Activated naive CD4-positive, alpha-beta T cell treated with anti-CD3 and anti-CD28 coated beads for 36 hours (primary cell): Measurements from ENCODE around the gene SOWAHA. TPM values are rescaled to one million over a fixed set of nuclear protein-coding genes. Genes with fewer than 3 reads are reported as not detected.

Experiments used
- CTCF ChIA-PET: fragments of 350-600 bp; sonication (Branson Sonifier 250); formaldehyde crosslinking; loops from one replicate; lab custom pipeline; 2021; ENCODE audit warnings: antibody characterized with exemption; lab: Charles Lee
- DNase-seq: peaks from one replicate; pipeline ENCODE4 v3.0.0-alpha.2; 2020
- H3K27ac Mint-ChIP-seq: one replicate; pipeline ENCODE4 v1.8.0; 2021; ENCODE audit warnings: mild to moderate bottlenecking, mixed read lengths
- H3K27me3 Mint-ChIP-seq: one replicate; pipeline ENCODE4 v1.8.0; 2021; ENCODE audit warnings: low read depth, mixed read lengths
- H3K36me3 Mint-ChIP-seq: one replicate; pipeline ENCODE4 v1.8.0; 2021; ENCODE audit warnings: low read depth, mixed read lengths
- H3K4me1 Mint-ChIP-seq: one replicate; pipeline ENCODE4 v1.8.0; 2021; ENCODE audit warnings: low read depth, mixed read lengths
- H3K4me3 Mint-ChIP-seq: one replicate; pipeline ENCODE4 v1.8.0; 2021; ENCODE audit warnings: mild to moderate bottlenecking, moderate library complexity, mixed read lengths
- H3K9me3 Mint-ChIP-seq: one replicate; pipeline ENCODE4 v1.8.0; 2021; ENCODE audit warnings: mixed read lengths
- intact Hi-C: fragments of 100-400 bp; cut with micrococcal nuclease; formaldehyde crosslinking; loops from one replicate; pipeline ENCODE4 v1.15.1; 2023
- total RNA-seq, 2 experiments: library from RNA; stranded (reverse); gene quantifications; one replicate each; pipeline ENCODE4 v1.2.3, GENCODE V29; 2021

Gene SOWAHA
- total RNA-seq, 2 experiments from 2014 or later = not detected

DNA sequence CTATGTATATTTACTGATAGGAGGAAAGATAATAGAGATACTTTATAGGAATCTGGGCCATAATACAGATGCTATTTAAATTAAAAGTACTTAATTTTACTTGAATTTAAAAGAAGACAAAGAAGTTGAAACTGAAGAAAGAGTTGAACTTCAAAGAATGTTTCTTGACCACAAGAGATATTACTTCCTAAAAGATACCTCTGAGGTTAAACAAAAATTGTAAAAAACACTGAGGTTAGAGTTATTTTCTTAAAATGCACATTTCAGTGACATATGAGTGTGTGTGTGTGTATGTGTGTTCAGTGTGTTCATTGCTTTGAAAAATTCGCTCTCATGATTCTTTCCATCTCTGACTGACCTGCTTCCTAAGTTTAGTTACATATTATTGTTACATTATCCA, 32.5 kb upstream of the SOWAHA start:
- no peaks in the 10 kb centered on the region for H3K9me3 Mint-ChIP-seq
- H3K4me1 Mint-ChIP-seq = peaks cover 10% of the 10 kb centered on the region
- peaks cover 32% of the 10 kb centered on the region for H3K27me3 Mint-ChIP-seq
- intact Hi-C loops = no loop called here
- CTCF ChIA-PET = no interaction called here
- H3K27ac Mint-ChIP-seq = no peak overlapping the region
- DNase-seq = no peak
- H3K36me3 Mint-ChIP-seq = no peaks in the 10 kb centered on the region
- H3K4me3 Mint-ChIP-seq = no peak overlapping the region

- Mint-ChIP-seq H3K4me1 (peaks cover 9% of the 10 kb centered on the region), H3K27me3 (peaks cover 31% of the 10 kb centered on the region), H3K4me3 (no peak overlapping the region), H3K36me3 (no peaks in the 10 kb centered on the region), H3K9me3 (no peaks in the 10 kb centered on the region), H3K27ac (no peak overlapping the region)
- CTCF ChIA-PET = no interaction called here
- no peak for DNase-seq
- intact Hi-C loops = no loop called here
These were observed 32.1 kb upstream of the SOWAHA start for GRCh38 chr5:132781029-132781428.

GRCh38 chr5:132782101-132782500, 31.0 kb upstream of the SOWAHA start:
- CTCF ChIA-PET = interaction anchor here (0.5 to 0.9 kb wide), 3 partner anchors 12 to 47 kb away, joined by 3 read pairs; no protein-coding TSS in a partner anchor
- H3K4me1 Mint-ChIP-seq = peaks cover 6% of the 10 kb centered on the region
- intact Hi-C loops = no loop called here
- H3K36me3 Mint-ChIP-seq = no peaks in the 10 kb centered on the region
- no peak overlapping the region for H3K4me3 Mint-ChIP-seq
- no peaks in the 10 kb centered on the region for H3K9me3 Mint-ChIP-seq
- no peak overlapping the region for H3K27ac Mint-ChIP-seq
- no peak for DNase-seq
- peaks cover 30% of the 10 kb centered on the region for H3K27me3 Mint-ChIP-seq

GRCh38 chr5:132785365-132785764, 27.7 kb upstream of the SOWAHA start:
- CTCF ChIA-PET = no interaction called here
- Mint-ChIP-seq H3K4me1 (peaks cover 3% of the 10 kb centered on the region), H3K9me3 (no peaks in the 10 kb centered on the region), H3K27ac (no peak overlapping the region), H3K36me3 (no peaks in the 10 kb centered on the region), H3K4me3 (no peak overlapping the region), H3K27me3 (peaks cover 14% of the 10 kb centered on the region)
- intact Hi-C loops = no loop called here
- no peak for DNase-seq

DNA sequence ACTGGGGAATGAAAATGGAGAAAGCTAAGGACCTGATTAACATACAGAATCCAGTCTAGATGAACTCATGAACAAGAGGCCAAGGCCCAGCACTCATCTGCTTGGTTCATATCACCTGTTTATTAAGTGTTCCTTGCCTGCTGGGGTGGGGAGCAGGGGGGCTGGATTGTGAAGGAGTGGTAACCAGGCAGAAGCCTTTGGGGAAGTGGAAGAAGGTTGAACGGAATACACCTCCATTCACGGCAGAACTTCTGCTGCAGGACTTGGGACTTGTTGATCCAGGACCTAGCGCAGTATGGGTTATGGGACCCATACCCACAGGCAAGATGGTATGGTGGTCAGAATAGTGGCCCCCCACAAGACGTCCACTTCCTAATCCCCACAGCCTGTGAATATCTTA, 27.2 kb upstream of the SOWAHA start:
- H3K4me1 Mint-ChIP-seq = peaks cover 2% of the 10 kb centered on the region
- CTCF ChIA-PET = no interaction called here
- H3K4me3 Mint-ChIP-seq = no peak overlapping the region
- H3K36me3 Mint-ChIP-seq = no peaks in the 10 kb centered on the region
- H3K27me3 Mint-ChIP-seq = peaks cover 13% of the 10 kb centered on the region
- no peak for DNase-seq
- H3K27ac Mint-ChIP-seq = no peak overlapping the region
- H3K9me3 Mint-ChIP-seq = no peaks in the 10 kb centered on the region
- intact Hi-C loops = no loop called here

DNA sequence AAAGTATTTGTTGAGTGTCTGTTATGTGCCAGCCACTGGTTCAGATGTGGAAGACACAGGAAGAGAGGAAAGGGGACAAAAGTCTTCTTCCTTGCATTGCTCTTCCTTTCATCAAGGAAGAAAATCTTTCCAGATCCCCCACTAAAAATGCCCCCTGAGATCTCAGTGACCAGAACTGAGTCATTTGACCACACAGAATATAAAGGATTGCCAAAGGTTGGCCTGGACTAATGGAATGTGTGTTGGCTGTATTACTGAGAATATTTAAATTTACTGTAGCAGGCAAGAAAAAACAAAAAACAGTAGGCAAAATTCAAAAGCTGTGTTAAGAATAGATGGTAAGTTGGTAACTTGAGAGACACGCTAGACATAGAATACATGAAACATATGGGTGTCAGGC, 26.0 kb upstream of the SOWAHA start:
- no peak overlapping the region for H3K4me3 Mint-ChIP-seq
- H3K27me3 Mint-ChIP-seq = peaks cover 9% of the 10 kb centered on the region
- no peak overlapping the region for H3K27ac Mint-ChIP-seq
- DNase-seq = no peak
- H3K4me1 Mint-ChIP-seq = no peaks in the 10 kb centered on the region
- no peaks in the 10 kb centered on the region for H3K36me3 Mint-ChIP-seq
- intact Hi-C loops = no loop called here
- no peaks in the 10 kb centered on the region for H3K9me3 Mint-ChIP-seq
- CTCF ChIA-PET = no interaction called here

- intact Hi-C loops = no loop called here
- DNase-seq = no peak
- Mint-ChIP-seq H3K36me3 (no peaks in the 10 kb centered on the region), H3K27ac (no peak overlapping the region), H3K27me3 (peaks cover 10% of the 10 kb centered on the region), H3K4me1 (no peaks in the 10 kb centered on the region), H3K4me3 (no peak overlapping the region), H3K9me3 (no peaks in the 10 kb centered on the region)
- CTCF ChIA-PET = interaction anchor here (0.6 kb wide), 1 partner anchor 1093 kb away, joined by 4 read pairs; no protein-coding TSS in a partner anchor
These were observed 24.6 kb upstream of the SOWAHA start for GRCh38 chr5:132788508-132788907.

- CTCF ChIA-PET = interaction anchor here (0.7 kb wide), 1 partner anchor 36 kb away, joined by 3 read pairs; no protein-coding TSS in a partner anchor
- Mint-ChIP-seq H3K27ac (no peak overlapping the region), H3K4me3 (no peak overlapping the region), H3K4me1 (no peaks in the 10 kb centered on the region), H3K27me3 (peaks cover 10% of the 10 kb centered on the region), H3K9me3 (no peaks in the 10 kb centered on the region), H3K36me3 (no peaks in the 10 kb centered on the region)
- DNase-seq = no peak
- intact Hi-C loops = no loop called here
These were observed 23.9 kb upstream of the SOWAHA start for GRCh38 chr5:132788990-132789886.

GRCh38 chr5:132790201-132790865, 22.8 kb upstream of the SOWAHA start:
- H3K27ac Mint-ChIP-seq = no peak overlapping the region
- intact Hi-C loops = no loop called here
- no peaks in the 10 kb centered on the region for H3K36me3 Mint-ChIP-seq
- H3K4me1 Mint-ChIP-seq = no peaks in the 10 kb centered on the region
- CTCF ChIA-PET = interaction anchor here (0.7 kb wide), 1 partner anchor 28 kb away, joined by 4 read pairs; no protein-coding TSS in a partner anchor
- no peak for DNase-seq
- peaks cover 7% of the 10 kb centered on the region for H3K27me3 Mint-ChIP-seq
- H3K4me3 Mint-ChIP-seq = no peak overlapping the region
- no peaks in the 10 kb centered on the region for H3K9me3 Mint-ChIP-seq

DNA sequence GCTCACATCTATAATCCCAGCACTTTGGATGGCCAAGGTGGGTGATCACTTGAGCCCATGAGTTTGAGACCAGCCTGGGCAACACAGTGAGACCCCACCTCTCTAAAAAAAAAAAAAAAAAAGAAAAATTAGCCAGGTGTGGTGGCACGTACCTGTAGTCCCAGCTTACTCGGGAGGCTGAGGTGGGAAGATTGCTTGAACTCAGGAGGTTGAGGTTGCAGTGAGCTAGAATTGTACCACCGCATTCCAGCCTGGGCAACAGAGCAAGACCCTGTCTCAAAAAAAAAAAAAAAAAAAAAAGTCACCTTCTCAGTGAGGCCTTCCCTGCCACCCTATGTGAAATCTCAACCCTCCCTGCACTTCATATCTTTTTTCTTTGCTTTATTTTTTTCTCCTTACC, 22.1 kb upstream of the SOWAHA start:
- no peaks in the 10 kb centered on the region for H3K4me1 Mint-ChIP-seq
- peaks cover 7% of the 10 kb centered on the region for H3K27me3 Mint-ChIP-seq
- intact Hi-C loops = no loop called here
- no peak overlapping the region for H3K27ac Mint-ChIP-seq
- no peaks in the 10 kb centered on the region for H3K9me3 Mint-ChIP-seq
- no peaks in the 10 kb centered on the region for H3K36me3 Mint-ChIP-seq
- DNase-seq = no peak
- CTCF ChIA-PET = interaction anchor here (0.7 kb wide), 1 partner anchor 27 kb away, joined by 4 read pairs; no protein-coding TSS in a partner anchor
- no peak overlapping the region for H3K4me3 Mint-ChIP-seq

DNA sequence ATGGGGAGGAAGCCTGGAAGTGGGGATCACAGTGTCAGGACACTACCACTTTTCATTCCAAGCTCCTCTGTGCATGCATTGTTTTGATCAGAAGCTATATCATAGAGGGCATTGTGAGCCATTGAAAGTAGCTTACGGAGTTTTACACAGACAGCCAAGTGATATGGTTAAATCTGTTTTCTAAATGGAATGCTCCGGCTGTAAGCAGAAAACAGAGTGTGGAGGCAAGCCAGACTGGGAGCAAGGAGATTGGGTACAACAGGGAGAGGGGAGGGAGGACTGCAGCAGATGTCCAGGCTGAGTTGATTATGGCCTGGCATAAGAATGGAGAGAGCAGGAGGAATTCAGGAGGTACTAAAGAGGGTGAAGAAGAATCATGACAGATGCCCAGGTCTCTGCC, 15.5 kb upstream of the SOWAHA start:
- peaks cover 12% of the 10 kb centered on the region for H3K27me3 Mint-ChIP-seq
- no peaks in the 10 kb centered on the region for H3K36me3 Mint-ChIP-seq
- no peak overlapping the region for H3K4me3 Mint-ChIP-seq
- intact Hi-C loops = no loop called here
- no peaks in the 10 kb centered on the region for H3K9me3 Mint-ChIP-seq
- CTCF ChIA-PET = interaction anchor here (1.2 to 1.6 kb wide), 3 partner anchors 10 to 66 kb away, joined by 3 to 8 read pairs (median 3); no protein-coding TSS in a partner anchor
- no peak overlapping the region for H3K27ac Mint-ChIP-seq
- no peak for DNase-seq
- no peaks in the 10 kb centered on the region for H3K4me1 Mint-ChIP-seq

DNA sequence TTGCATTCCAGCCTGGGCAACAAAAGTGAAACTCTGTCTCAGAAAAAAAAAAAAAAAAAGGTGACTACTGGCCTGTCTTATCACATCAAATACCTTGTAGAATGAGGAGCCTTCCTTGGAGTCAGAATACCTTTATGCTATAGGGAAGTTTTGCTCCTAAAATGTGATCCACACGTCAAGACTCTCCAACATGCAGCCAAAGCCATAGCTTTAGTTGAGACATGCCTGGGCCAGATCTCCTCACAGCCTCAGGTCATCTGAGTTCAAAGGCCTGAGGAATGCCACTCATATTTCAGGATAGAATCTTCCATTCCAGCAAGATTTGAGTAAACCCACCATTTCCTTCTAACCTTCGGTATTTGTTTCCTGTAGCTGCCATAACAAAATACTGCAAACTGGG, 13.7 kb upstream of the SOWAHA start:
- Mint-ChIP-seq H3K36me3 (no peaks in the 10 kb centered on the region), H3K9me3 (no peaks in the 10 kb centered on the region), H3K27me3 (peaks cover 28% of the 10 kb centered on the region), H3K4me1 (no peaks in the 10 kb centered on the region), H3K4me3 (no peak overlapping the region), H3K27ac (no peak overlapping the region)
- CTCF ChIA-PET = interaction anchor here (1.1 kb wide), 1 partner anchor 114 kb away, joined by 4 read pairs; no protein-coding TSS in a partner anchor
- intact Hi-C loops = no loop called here
- DNase-seq = no peak
